Middle frontal gyrus (tissue), 1 donor: ENCODE data around the gene CLTA.
"Not testable (repeated sequence)": the region's sequence is repeated elsewhere in the genome, so short reads cannot be mapped to it uniquely, and the experiment has no call there.

Source experiments
- DNase-seq: peaks from one replicate; pipeline ENCODE4 v3.0.0-alpha.2; 2015; ENCODE audit warnings: low spot score; ENCODE audit errors: extremely low spot score

CLTA gene

GRCh38 chr9:36239205-36239604, 48.5 kb downstream of the CLTA start:
- not testable (repeated sequence) for DNase-seq

GRCh38 chr9:36239675-36240074, 49.0 kb downstream of the CLTA start:
- not testable (repeated sequence) for DNase-seq

- DNase-seq: no peak
These were observed 55.2 kb downstream of the CLTA start for GRCh38 chr9:36245906-36246305.

- DNase-seq: no peak
These were observed 56.6 kb downstream of the CLTA start for GRCh38 chr9:36247356-36247755.

- DNase-seq: not testable (repeated sequence)
These were observed 57.3 kb downstream of the CLTA start for GRCh38 chr9:36248061-36248460.

GRCh38 chr9:36249189-36249588, 58.5 kb downstream of the CLTA start:
- DNase-seq: no peak

GRCh38 chr9:36250079-36250478, 59.4 kb downstream of the CLTA start:
- DNase-seq: no peak

GRCh38 chr9:36251428-36251827, 60.7 kb downstream of the CLTA start:
- DNase-seq: no peak

- DNase-seq: peak; percentile 94
These were observed 67.7 kb downstream of the CLTA start, which contains the start of gene GNE for GRCh38 chr9:36258208-36258995. GNE (minus strand) TSS chr9:36258448; CDS start chr9:36249355, 9,093 bp downstream.

- no peak for DNase-seq
These were observed 68.3 kb downstream of the CLTA start for GRCh38 chr9:36258996-36259533.
